ENCODE measurements around the gene GPNMB.
"Not testable (repeated sequence)": the region's sequence is repeated elsewhere in the genome, so short reads cannot be mapped to it uniquely, and the experiment has no call there.

Gene GPNMB

DNA sequence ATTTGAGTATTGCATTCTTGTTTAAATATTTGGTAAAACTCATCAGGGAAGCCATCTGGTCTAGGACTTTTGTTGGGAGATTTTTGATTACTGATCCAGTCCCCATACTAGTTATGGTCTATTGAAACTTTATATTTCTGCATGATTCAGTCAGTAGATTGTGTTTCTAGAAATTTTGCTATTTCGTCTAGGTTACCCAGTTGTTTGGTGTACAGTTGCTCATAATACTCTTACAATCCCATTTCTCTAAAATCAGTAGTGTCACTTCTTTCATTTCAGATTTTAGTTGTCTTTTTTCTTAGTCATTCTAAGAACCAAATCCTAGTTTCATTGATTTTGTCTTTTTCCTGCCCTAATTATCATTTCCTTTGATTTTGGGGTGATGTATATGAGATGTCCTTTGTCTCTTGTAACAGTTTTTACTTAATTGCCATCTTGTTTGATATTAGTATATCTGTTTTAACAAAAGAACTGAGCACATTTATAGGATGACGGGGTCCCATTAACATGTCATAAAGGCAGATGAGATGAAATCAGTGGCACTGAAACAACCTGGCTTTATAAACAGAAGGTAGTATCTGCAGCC lies 60.5 kb downstream of the GPNMB start:
- no peak overlapping the region for H3K4me3 ChIP-seq (ENCODE audit: low read length)
- H3K9me3 ChIP-seq (ENCODE audit: control insufficient read depth, insufficient read depth, low read length) = no peaks in the 10 kb centered on the region
- peaks cover 10% of the 10 kb centered on the region; the same call in 1 of the 2 replicates for H3K4me1 ChIP-seq (ENCODE audit: control insufficient read depth, low read length)
- H3K27ac ChIP-seq (ENCODE audit: low read depth, low read length) = no peak overlapping the region
- H3F3A ChIP-seq (ENCODE audit: control insufficient read depth, insufficient read depth) = peaks cover 28% of the 10 kb centered on the region
- H3K9me2 ChIP-seq (replicated peaks; ENCODE audit: control insufficient read depth, low read length) = no peaks in the 10 kb centered on the region
- H3K27me3 ChIP-seq (ENCODE audit: control insufficient read depth, low read length) = no peaks in the 10 kb centered on the region
- H3K36me3 ChIP-seq (ENCODE audit: control insufficient read depth, low read length) = peaks cover 86% of the 10 kb centered on the region
- no peak overlapping the region for H3K4me2 ChIP-seq (ENCODE audit: low read length)
- H3K79me2 ChIP-seq (ENCODE audit: control insufficient read depth, low read length) = peaks cover 73% of the 10 kb centered on the region
- no peak for TF ChIP-seq CTCF (IDR thresholded peaks at IDR 0.05; ENCODE audit: low read depth, low read length, poor library complexity, severe bottlenecking)
- no peak for TF ChIP-seq EZH2phosphoT487 (IDR thresholded peaks at IDR 0.05; ENCODE audit: borderline replicate concordance, low read length)
- H4K20me1 ChIP-seq (ENCODE audit: control insufficient read depth, insufficient read depth, low read depth, low read length) = no peaks in the 10 kb centered on the region

DNA sequence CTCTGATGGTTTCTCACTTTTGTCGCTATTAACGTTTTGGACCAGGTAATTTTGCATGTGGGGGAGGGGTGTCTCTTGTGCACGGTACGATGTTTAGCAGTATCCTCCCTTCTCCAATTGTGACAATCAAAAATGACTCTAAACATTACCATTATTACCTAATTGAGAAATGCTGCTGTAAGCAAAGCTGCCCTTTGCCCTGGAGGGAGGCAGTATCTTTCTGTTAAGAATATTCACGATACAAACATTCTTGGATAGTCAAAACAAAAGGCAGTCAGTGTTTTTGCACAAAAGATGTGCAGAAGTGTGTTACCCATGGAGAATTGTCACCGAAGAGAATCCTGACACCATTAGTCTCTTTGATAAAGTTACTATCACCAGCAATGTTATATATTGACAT lies 62.2 kb downstream of the GPNMB start:
- no peak overlapping the region for H3K4me2 ChIP-seq (ENCODE audit: low read length)
- peaks cover 7% of the 10 kb centered on the region; the same call in 1 of the 2 replicates for H3K4me1 ChIP-seq (ENCODE audit: control insufficient read depth, low read length)
- H3K27me3 ChIP-seq (ENCODE audit: control insufficient read depth, low read length) = no peaks in the 10 kb centered on the region
- TF ChIP-seq CTCF (IDR thresholded peaks at IDR 0.05; ENCODE audit: low read depth, low read length, poor library complexity, severe bottlenecking) (no peak), EZH2phosphoT487 (IDR thresholded peaks at IDR 0.05; ENCODE audit: borderline replicate concordance, low read length) (no peak)
- no peaks in the 10 kb centered on the region for H4K20me1 ChIP-seq (ENCODE audit: control insufficient read depth, insufficient read depth, low read depth, low read length)
- H3K79me2 ChIP-seq (ENCODE audit: control insufficient read depth, low read length) = peaks cover 56% of the 10 kb centered on the region
- no peaks in the 10 kb centered on the region for H3K9me2 ChIP-seq (replicated peaks; ENCODE audit: control insufficient read depth, low read length)
- H3K4me3 ChIP-seq (ENCODE audit: low read length) = no peak overlapping the region
- H3F3A ChIP-seq (ENCODE audit: control insufficient read depth, insufficient read depth) = peaks cover 31% of the 10 kb centered on the region
- H3K9me3 ChIP-seq (ENCODE audit: control insufficient read depth, insufficient read depth, low read length) = no peaks in the 10 kb centered on the region
- no peak overlapping the region for H3K27ac ChIP-seq (ENCODE audit: low read depth, low read length)
- peaks cover 90% of the 10 kb centered on the region for H3K36me3 ChIP-seq (ENCODE audit: control insufficient read depth, low read length)

DNA sequence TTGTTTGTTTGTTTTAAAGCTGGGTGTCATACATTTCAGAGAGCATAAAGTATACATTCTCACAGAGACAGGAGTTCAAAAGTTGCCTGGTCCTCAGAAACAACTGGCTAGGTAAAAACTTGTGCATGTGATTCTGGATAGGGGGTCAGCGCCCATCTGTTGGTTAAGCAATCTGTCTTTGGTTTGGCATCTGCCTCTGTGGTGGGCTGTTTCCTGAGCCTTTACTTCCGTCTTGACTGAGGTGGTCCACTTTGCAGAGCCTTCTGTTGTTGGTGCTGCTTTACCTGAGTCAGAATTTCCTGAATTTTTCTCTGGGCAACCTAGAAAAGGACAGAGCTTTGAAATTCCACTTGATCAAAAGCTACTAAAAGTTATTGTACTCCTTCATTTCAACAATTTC lies 65.6 kb downstream of the GPNMB start:
- not testable (repeated sequence) for H4K20me1 ChIP-seq (ENCODE audit: control insufficient read depth, insufficient read depth, low read depth, low read length); H3K4me1 ChIP-seq (ENCODE audit: control insufficient read depth, low read length); H3K4me2 ChIP-seq (ENCODE audit: low read length); H3K27ac ChIP-seq (ENCODE audit: low read depth, low read length); H3K27me3 ChIP-seq (ENCODE audit: control insufficient read depth, low read length); H3K9me2 ChIP-seq (replicated peaks; ENCODE audit: control insufficient read depth, low read length); H3K4me3 ChIP-seq (ENCODE audit: low read length); H3K9me3 ChIP-seq (ENCODE audit: control insufficient read depth, insufficient read depth, low read length)
- H3F3A ChIP-seq (ENCODE audit: control insufficient read depth, insufficient read depth) = peaks cover 21% of the 10 kb centered on the region
- peaks cover 22% of the 10 kb centered on the region for H3K79me2 ChIP-seq (ENCODE audit: control insufficient read depth, low read length)
- H3K36me3 ChIP-seq (ENCODE audit: control insufficient read depth, low read length) = peaks cover 96% of the 10 kb centered on the region

DNA sequence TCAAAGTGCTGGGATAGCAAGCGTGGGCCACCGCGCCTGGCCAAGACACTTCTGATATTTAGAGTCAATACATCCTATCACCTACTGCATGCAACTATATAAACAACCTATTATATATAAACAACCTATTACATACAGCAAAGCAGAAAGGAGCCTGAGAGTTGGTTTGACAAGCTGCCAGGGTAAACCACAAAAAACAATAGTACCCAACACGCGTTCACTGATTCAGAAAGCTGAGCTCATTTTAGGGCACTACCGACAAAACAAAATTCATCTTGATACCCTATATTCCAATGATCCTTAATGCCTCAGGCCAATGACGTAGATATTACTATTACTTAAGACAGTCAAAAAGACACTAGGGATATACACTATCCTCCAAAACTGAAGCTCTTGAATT lies 68.8 kb downstream of the GPNMB start:
- H3K4me3 ChIP-seq (ENCODE audit: low read length) = no peak overlapping the region
- H3K27ac ChIP-seq (ENCODE audit: low read depth, low read length) = no peak overlapping the region
- peaks cover 96% of the 10 kb centered on the region for H3K36me3 ChIP-seq (ENCODE audit: control insufficient read depth, low read length)
- no peaks in the 10 kb centered on the region for H3K4me1 ChIP-seq (ENCODE audit: control insufficient read depth, low read length)
- peaks cover 18% of the 10 kb centered on the region; the same call in 1 of the 2 replicates for H3F3A ChIP-seq (ENCODE audit: control insufficient read depth, insufficient read depth)
- no peaks in the 10 kb centered on the region for H3K9me2 ChIP-seq (replicated peaks; ENCODE audit: control insufficient read depth, low read length)
- no peaks in the 10 kb centered on the region for H3K9me3 ChIP-seq (ENCODE audit: control insufficient read depth, insufficient read depth, low read length)
- H4K20me1 ChIP-seq (ENCODE audit: control insufficient read depth, insufficient read depth, low read depth, low read length) = no peaks in the 10 kb centered on the region
- TF ChIP-seq EZH2phosphoT487 (IDR thresholded peaks at IDR 0.05; ENCODE audit: borderline replicate concordance, low read length) (no peak), CTCF (IDR thresholded peaks at IDR 0.05; ENCODE audit: low read depth, low read length, poor library complexity, severe bottlenecking) (no peak)
- H3K27me3 ChIP-seq (ENCODE audit: control insufficient read depth, low read length) = no peaks in the 10 kb centered on the region
- H3K4me2 ChIP-seq (ENCODE audit: low read length) = no peak overlapping the region
- no peaks in the 10 kb centered on the region for H3K79me2 ChIP-seq (ENCODE audit: control insufficient read depth, low read length)

Data from DOHH2 (cell line).